ENCODE measurements around the gene AGFG2. TPM values are rescaled to one million over a fixed set of nuclear protein-coding genes. Genes with fewer than 3 reads are reported as not detected.

The AGFG2 gene
- total RNA-seq, 1 experiment from 2014 or later, result 11.9 TPM

DNA sequence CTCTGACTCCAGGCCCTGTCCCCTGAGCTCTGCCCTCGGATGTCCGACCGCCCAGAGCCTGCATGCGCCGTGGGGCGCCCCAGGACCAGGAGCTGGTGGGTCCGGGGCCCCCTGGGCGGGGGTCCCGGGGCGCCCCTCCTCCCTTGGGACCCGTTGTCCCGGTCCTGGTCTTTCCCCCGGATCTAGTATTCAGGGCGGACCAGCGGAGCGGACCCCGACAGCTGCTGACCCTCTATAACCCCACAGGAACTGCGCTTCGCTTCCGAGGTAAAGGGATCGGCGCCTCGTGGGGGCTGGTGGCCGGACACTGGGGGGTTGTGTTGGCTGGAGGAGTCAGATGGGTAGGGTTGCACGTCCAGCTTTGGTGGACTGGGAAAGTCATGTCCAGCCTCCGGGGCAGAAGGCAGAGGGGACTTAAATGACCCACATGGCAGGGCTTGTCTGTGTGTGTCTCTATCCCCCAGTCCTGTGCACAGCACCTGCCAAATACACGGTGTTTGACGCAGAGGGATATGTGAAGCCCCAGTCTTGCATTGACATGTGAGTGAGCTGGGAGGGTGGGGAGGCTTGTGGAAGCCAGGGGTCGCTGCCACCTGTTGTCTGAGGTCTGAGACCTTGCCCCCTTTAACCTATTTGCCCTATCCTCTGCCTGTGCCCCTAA, 73.9 kb downstream of the AGFG2 start:
- no TSS peak for BruUV-seq (replicated peaks)
- TF ChIP-seq, protein P1, sequence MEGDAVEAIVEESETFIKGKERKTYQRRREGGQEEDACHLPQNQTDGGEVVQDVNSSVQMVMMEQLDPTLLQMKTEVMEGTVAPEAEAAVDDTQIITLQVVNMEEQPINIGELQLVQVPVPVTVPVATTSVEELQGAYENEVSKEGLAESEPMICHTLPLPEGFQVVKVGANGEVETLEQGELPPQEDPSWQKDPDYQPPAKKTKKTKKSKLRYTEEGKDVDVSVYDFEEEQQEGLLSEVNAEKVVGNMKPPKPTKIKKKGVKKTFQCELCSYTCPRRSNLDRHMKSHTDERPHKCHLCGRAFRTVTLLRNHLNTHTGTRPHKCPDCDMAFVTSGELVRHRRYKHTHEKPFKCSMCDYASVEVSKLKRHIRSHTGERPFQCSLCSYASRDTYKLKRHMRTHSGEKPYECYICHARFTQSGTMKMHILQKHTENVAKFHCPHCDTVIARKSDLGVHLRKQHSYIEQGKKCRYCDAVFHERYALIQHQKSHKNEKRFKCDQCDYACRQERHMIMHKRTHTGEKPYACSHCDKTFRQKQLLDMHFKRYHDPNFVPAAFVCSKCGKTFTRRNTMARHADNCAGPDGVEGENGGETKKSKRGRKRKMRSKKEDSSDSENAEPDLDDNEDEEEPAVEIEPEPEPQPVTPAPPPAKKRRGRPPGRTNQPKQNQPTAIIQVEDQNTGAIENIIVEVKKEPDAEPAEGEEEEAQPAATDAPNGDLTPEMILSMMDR (IDR thresholded peaks at IDR 0.05; ENCODE audit: unreplicated experiment), result no peak
- Mint-ChIP-seq H3K27me3 (ENCODE audit: insufficient read depth, unreplicated experiment) (no peaks in the 10 kb centered on the region), H3K9me3 (ENCODE audit: unreplicated experiment) (no peaks in the 10 kb centered on the region), H3K36me3 (ENCODE audit: insufficient read depth, unreplicated experiment) (peaks cover 6% of the 10 kb centered on the region), H3K27ac (ENCODE audit: low read depth, unreplicated experiment) (peak overlapping the region; percentile 99), H3K4me3 (ENCODE audit: unreplicated experiment) (peak overlapping the region; percentile 92), H3K4me1 (ENCODE audit: insufficient read depth, unreplicated experiment) (peaks cover 6% of the 10 kb centered on the region)
- ChIA-PET CTCF (interaction anchor here (0.7 to 2.7 kb wide), 12 partner anchors 12 to 898 kb away, joined by 3 to 21 read pairs (median 3); partner anchors contain the start of genes FBXO24, GNB2, LRCH4 and POP7), POLR2A (interaction anchor here (0.8 to 2.8 kb wide), 16 partner anchors 11 to 254 kb away, joined by 3 to 49 read pairs (median 4); partner anchors contain the start of genes FBXO24, GNB2, LRCH4 and MEPCE)
- intact Hi-C loops (cut with micrococcal nuclease), result loop anchor here (2.0 kb wide), 1 partner anchor 62 kb away; no protein-coding TSS in a partner anchor
- DNase-seq (ENCODE audit: unreplicated experiment), result no peak

DNA sequence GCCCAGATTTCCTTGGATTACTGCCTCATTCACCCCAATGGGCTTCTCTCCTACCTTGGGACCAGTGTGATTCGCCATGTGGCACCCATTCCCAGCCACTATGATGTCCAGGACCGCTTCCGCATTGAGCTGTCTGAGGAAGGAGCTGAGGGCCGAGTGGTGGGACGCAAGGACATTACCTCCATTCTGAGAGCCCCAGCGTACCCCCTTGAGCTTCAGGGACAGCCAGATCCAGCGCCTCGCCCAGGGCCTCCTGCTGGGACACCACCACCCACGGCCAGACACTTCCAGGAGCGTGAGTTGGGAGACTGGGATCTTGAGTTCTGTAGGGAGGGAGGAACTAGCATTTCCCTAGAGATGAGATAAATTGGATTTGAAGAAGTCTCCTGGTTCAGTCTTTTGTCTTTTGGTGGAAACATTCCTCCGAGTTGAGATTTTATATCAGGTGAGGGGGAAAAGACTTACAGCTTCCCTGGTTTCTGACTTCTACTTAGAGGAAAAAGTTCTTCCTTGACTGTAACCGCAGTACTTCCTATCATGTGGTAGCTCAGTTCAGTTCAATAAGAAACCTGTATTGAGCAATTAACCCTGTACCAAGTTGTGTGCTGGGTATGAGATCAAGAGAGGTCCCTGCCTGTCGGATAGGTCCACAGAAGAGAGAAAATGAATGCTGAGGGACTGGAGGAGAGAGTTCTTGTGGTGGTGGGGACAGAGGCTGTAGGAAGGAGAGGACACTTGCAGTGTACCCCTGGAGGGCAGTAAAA, 74.6 kb downstream of the AGFG2 start:
- CTCF ChIA-PET, result interaction anchor here (0.6 to 2.7 kb wide), 9 partner anchors 12 to 92 kb away, joined by 3 to 21 read pairs (median 3); partner anchors contain the start of gene POP7
- Mint-ChIP-seq H3K9me3 (ENCODE audit: unreplicated experiment) (no peaks in the 10 kb centered on the region), H3K4me1 (ENCODE audit: insufficient read depth, unreplicated experiment) (peaks cover 6% of the 10 kb centered on the region), H3K27ac (ENCODE audit: low read depth, unreplicated experiment) (peak overlapping the region; percentile 99), H3K4me3 (ENCODE audit: unreplicated experiment) (peak overlapping the region; percentile 92), H3K27me3 (ENCODE audit: insufficient read depth, unreplicated experiment) (no peaks in the 10 kb centered on the region), H3K36me3 (ENCODE audit: insufficient read depth, unreplicated experiment) (no peaks in the 10 kb centered on the region)
- BruUV-seq (replicated peaks), result TSS peak; percentile 42
- TF ChIP-seq, protein P1 (IDR thresholded peaks at IDR 0.05; ENCODE audit: unreplicated experiment), result no peak
- DNase-seq (ENCODE audit: unreplicated experiment), result no peak
- intact Hi-C loops (cut with micrococcal nuclease), result loop anchor here (2.0 kb wide), 1 partner anchor 61 kb away; no protein-coding TSS in a partner anchor
- POLR2A ChIA-PET, result interaction anchor here (0.6 to 2.8 kb wide), 4 partner anchors 28 to 369 kb away, joined by 3 to 49 read pairs (median 12); partner anchors contain the start of genes FBXO24, GNB2, LRCH4 and MEPCE

DNA sequence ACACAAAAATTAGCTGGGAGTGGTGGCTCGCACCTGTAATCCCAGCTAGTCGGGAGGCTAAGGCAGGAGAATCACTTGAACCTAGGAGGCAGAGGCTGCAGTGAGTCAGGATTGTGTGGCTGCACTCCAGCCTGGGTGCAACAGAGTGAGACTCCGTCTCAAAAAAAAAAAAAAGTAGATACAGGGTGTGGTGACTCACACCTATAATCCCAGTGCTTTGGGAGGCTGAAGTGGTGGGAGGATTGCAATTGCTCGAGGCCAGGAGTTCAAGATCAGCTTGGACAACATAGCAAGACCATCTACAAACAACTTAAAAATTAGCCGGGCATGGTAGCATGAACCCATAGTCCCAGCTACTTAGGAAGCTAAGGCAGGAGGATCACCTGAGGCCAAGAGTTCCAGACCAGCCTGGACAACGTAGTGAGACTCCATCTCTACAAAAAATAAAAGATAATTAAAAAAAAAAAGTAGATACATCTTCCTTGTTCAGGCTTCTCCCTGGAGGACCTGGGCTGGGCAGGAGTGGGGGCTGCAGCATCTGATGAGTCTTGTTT, 75.4 kb downstream of the AGFG2 start:
- Mint-ChIP-seq H3K27me3 (ENCODE audit: insufficient read depth, unreplicated experiment) (no peaks in the 10 kb centered on the region), H3K9me3 (ENCODE audit: unreplicated experiment) (no peaks in the 10 kb centered on the region), H3K36me3 (ENCODE audit: insufficient read depth, unreplicated experiment) (no peaks in the 10 kb centered on the region), H3K4me1 (ENCODE audit: insufficient read depth, unreplicated experiment) (peaks cover 6% of the 10 kb centered on the region), H3K27ac (ENCODE audit: low read depth, unreplicated experiment) (peak overlapping the region; percentile 47), H3K4me3 (ENCODE audit: unreplicated experiment) (no peak overlapping the region)
- intact Hi-C loops (cut with micrococcal nuclease), result no loop called here
- TF ChIP-seq, protein P1 (IDR thresholded peaks at IDR 0.05; ENCODE audit: unreplicated experiment), result no peak
- CTCF ChIA-PET, result interaction anchor here (0.6 to 2.7 kb wide), 5 partner anchors 66 to 1730 kb away, joined by 3 to 21 read pairs (median 3); no protein-coding TSS in a partner anchor
- POLR2A ChIA-PET, result interaction anchor here (0.6 to 2.8 kb wide), 2 partner anchors 29 to 1190 kb away, joined by 3 to 49 read pairs; partner anchors contain the start of genes FBXO24 and LRCH4
- BruUV-seq (replicated peaks), result no TSS peak
- no peak for DNase-seq (ENCODE audit: unreplicated experiment)

Other genes with a start within 250 kb of the AGFG2 start
- not detected in 2 replicates for gene SPDYE3, start 231.5 kb upstream of the AGFG2 start, total RNA-seq (2022)
- gene PILRB, start 181.1 kb upstream of the AGFG2 start, total RNA-seq (2022), result 39.8 and 56.2 TPM in 2 replicates
- 0.65 and 1.6 TPM in 2 replicates for gene PILRA, start 165.7 kb upstream of the AGFG2 start, total RNA-seq (2022)
- 6.5 and 8.5 TPM in 2 replicates for gene ZCWPW1, start 110.5 kb upstream of the AGFG2 start, total RNA-seq (2022)
- 42.8 and 59.9 TPM in 2 replicates for gene MEPCE, start 109.4 kb upstream of the AGFG2 start, total RNA-seq (2022)
- 38.5 and 45.3 TPM in 2 replicates for gene PPP1R35, start 102.7 kb upstream of the AGFG2 start, total RNA-seq (2022)
- 0.49 and 0.74 TPM in 2 replicates for gene SPACDR, start 74.9 kb upstream of the AGFG2 start, total RNA-seq (2022)
- 36.0 and 43.8 TPM in 2 replicates for gene TSC22D4, start 60.0 kb upstream of the AGFG2 start, total RNA-seq (2022)
- gene NYAP1, start 55.3 kb upstream of the AGFG2 start, total RNA-seq (2022), result 0.21 TPM in 1 of 2 replicates, not detected in the other
- gene SAP25, start 34.7 kb downstream of the AGFG2 start, total RNA-seq (2022), result 1.2 and 2.9 TPM in 2 replicates
- gene LRCH4, start 46.9 kb downstream of the AGFG2 start, total RNA-seq (2022), result 21.4 and 22.3 TPM in 2 replicates
- gene FBXO24, start 47.1 kb downstream of the AGFG2 start, total RNA-seq (2022), result 0.37 and 1.1 TPM in 2 replicates
- gene PCOLCE, start 63.2 kb downstream of the AGFG2 start, total RNA-seq (2022), result 2.0 and 3.6 TPM in 2 replicates
- 5.2 and 7.4 TPM in 2 replicates for gene MOSPD3, start 73.3 kb downstream of the AGFG2 start, total RNA-seq (2022)
- not detected in 2 replicates for gene TFR2, start 102.3 kb downstream of the AGFG2 start, total RNA-seq (2022)
- not detected in 2 replicates for gene ACTL6B, start 117.2 kb downstream of the AGFG2 start, total RNA-seq (2022)
- 196 and 201 TPM in 2 replicates for gene GNB2, start 134.5 kb downstream of the AGFG2 start, total RNA-seq (2022)
- 37.6 and 40.1 TPM in 2 replicates for gene GIGYF1, start 155.0 kb downstream of the AGFG2 start, total RNA-seq (2022)
- 49.0 and 59.2 TPM in 2 replicates for gene POP7, start 166.9 kb downstream of the AGFG2 start, total RNA-seq (2022)
- gene EPO, start 181.3 kb downstream of the AGFG2 start, total RNA-seq (2022), result not detected in 2 replicates
- not detected in 2 replicates for gene ZAN, start 194.4 kb downstream of the AGFG2 start, total RNA-seq (2022)

Measured in MCF 10A (cell line).